Mesenchymal stem cell (in vitro differentiated cells and primary cell): ENCODE data around the gene ERGIC1.
A peak's percentile ranks its signal among the peaks of the same experiment; 100 is the strongest.

Source experiments
- DNase-seq: peaks from one replicate; pipeline ENCODE4 v3.0.0-alpha.2; 2013
- H2AFZ ChIP-seq: one replicate; pipeline ENCODE4 v1.6.1; 2013; ENCODE audit warnings: low read depth, mild to moderate bottlenecking, control low read depth, inconsistent platforms, low read length, moderate library complexity
- H2AK5ac ChIP-seq: 2 replicates; pipeline ENCODE4 v1.6.1; 2013; ENCODE audit warnings: low read length, moderate library complexity, mild to moderate bottlenecking, inconsistent platforms; ENCODE audit not compliant: severe bottlenecking
- H2BK120ac ChIP-seq: one replicate; pipeline ENCODE4 v1.6.1; 2013; ENCODE audit warnings: low read depth, mild to moderate bottlenecking, inconsistent platforms, low read length, moderate library complexity
- H2BK12ac ChIP-seq, 2 experiments: one replicate each; pipeline ENCODE4 v1.6.1; 2013; ENCODE audit warnings: inconsistent platforms in 2 of 2, low read length in 2 of 2, mild to moderate bottlenecking in 2 of 2, moderate library complexity in 2 of 2, control low read depth in 1 of 2
- H2BK15ac ChIP-seq: one replicate; pipeline ENCODE4 v1.6.1; 2013; ENCODE audit warnings: mild to moderate bottlenecking, low read depth, inconsistent platforms; ENCODE audit not compliant: poor library complexity, severe bottlenecking
- H2BK5ac ChIP-seq: 2 replicates; pipeline ENCODE4 v1.6.1; 2013; ENCODE audit warnings: low read depth, mild to moderate bottlenecking, low read length, control low read depth, inconsistent platforms; ENCODE audit not compliant: poor library complexity, severe bottlenecking
- H3K14ac ChIP-seq, 2 experiments: one replicate each; pipeline ENCODE4 v1.6.1; 2013; ENCODE audit warnings: inconsistent platforms in 2 of 2, low read length in 2 of 2, control low read depth in 1 of 2, mild to moderate bottlenecking in 1 of 2, moderate library complexity in 1 of 2
- H3K18ac ChIP-seq, 2 experiments: one replicate each; pipeline ENCODE4 v1.6.1; 2013; ENCODE audit warnings: inconsistent platforms in 2 of 2, low read length in 2 of 2, control low read depth in 1 of 2, low read depth in 1 of 2, mild to moderate bottlenecking in 1 of 2
- H3K23ac ChIP-seq, 2 experiments: one replicate each; pipeline ENCODE4 v1.6.1; 2013; ENCODE audit warnings: inconsistent platforms in 2 of 2, low read length in 2 of 2, mild to moderate bottlenecking in 2 of 2, moderate library complexity in 2 of 2, control low read depth in 1 of 2
- H3K27ac ChIP-seq: 2 replicates; pipeline ENCODE4 v1.5.1; 2013; ENCODE audit warnings: mild to moderate bottlenecking, moderate library complexity, low read length, control low read depth, inconsistent platforms; ENCODE audit not compliant: poor library complexity, severe bottlenecking
- H3K27me3 ChIP-seq, 2 experiments: 2 replicates each; pipeline versions ENCODE4 v1.6.1 to v1.7.0; 2013; ENCODE audit warnings: low read length in 2 of 2, mild to moderate bottlenecking in 2 of 2, moderate library complexity in 2 of 2, control low read depth in 1 of 2, inconsistent platforms in 1 of 2; ENCODE audit not compliant: control insufficient read depth in 1 of 2, insufficient read depth in 1 of 2
- H3K36me3 ChIP-seq, 2 experiments: 2 replicates each; pipeline versions ENCODE4 v1.6.1 to v1.7.0; 2013; ENCODE audit warnings: low read length in 2 of 2, control low read depth in 1 of 2, inconsistent platforms in 1 of 2, low read depth in 1 of 2, mild to moderate bottlenecking in 1 of 2; ENCODE audit not compliant: insufficient read depth in 2 of 2, control insufficient read depth in 1 of 2
- H3K4ac ChIP-seq, 2 experiments: one replicate each; pipeline ENCODE4 v1.6.1; 2013; ENCODE audit warnings: inconsistent platforms in 2 of 2, low read length in 2 of 2, mild to moderate bottlenecking in 2 of 2, moderate library complexity in 2 of 2, control low read depth in 1 of 2, low read depth in 1 of 2
- H3K4me1 ChIP-seq: 2 replicates; pipeline ENCODE4 v1.6.1; 2013; ENCODE audit warnings: low read depth, low read length, control low read depth; ENCODE audit not compliant: control insufficient read depth, insufficient read depth
- H3K4me2 ChIP-seq: 2 replicates; pipeline ENCODE4 v1.6.1; 2013; ENCODE audit warnings: low read length, mild to moderate bottlenecking, inconsistent platforms; ENCODE audit not compliant: poor library complexity, severe bottlenecking
- H3K4me3 ChIP-seq, 2 experiments: 2 replicates each; pipeline versions ENCODE4 v1.5.1 to v1.7.0; 2013; ENCODE audit warnings: low read length in 2 of 2, mild to moderate bottlenecking in 2 of 2, control low read depth in 1 of 2, low read depth in 1 of 2; ENCODE audit not compliant: insufficient read depth in 1 of 2
- H3K79me1 ChIP-seq: replicated peaks from 2 replicates; pipeline ENCODE4 v1.6.1; 2013; ENCODE audit warnings: mild to moderate bottlenecking, control low read depth, low read length, inconsistent platforms; ENCODE audit not compliant: poor library complexity, severe bottlenecking
- H3K9ac ChIP-seq: 2 replicates; pipeline ENCODE4 v1.7.0; 2013; ENCODE audit warnings: mild to moderate bottlenecking, low read length, moderate library complexity
- H3K9me3 ChIP-seq: 2 replicates; pipeline ENCODE4 v1.7.0; 2013; ENCODE audit warnings: mild to moderate bottlenecking, low read length; ENCODE audit not compliant: control insufficient read depth
- H4K8ac ChIP-seq: one replicate; pipeline ENCODE4 v1.6.1; 2013; ENCODE audit warnings: inconsistent platforms, mild to moderate bottlenecking, low read length, moderate library complexity
- H4K91ac ChIP-seq: one replicate; pipeline ENCODE4 v1.6.1; 2013; ENCODE audit warnings: mild to moderate bottlenecking, low read length, inconsistent platforms
- WGBS: methylation state at CpG from one replicate; pipeline ENCODE4 v1.1.7; 2013; ENCODE audit warnings: mixed read lengths; 5-methylcytosine and 5-hydroxymethylcytosine counted together

The ERGIC1 gene

DNA sequence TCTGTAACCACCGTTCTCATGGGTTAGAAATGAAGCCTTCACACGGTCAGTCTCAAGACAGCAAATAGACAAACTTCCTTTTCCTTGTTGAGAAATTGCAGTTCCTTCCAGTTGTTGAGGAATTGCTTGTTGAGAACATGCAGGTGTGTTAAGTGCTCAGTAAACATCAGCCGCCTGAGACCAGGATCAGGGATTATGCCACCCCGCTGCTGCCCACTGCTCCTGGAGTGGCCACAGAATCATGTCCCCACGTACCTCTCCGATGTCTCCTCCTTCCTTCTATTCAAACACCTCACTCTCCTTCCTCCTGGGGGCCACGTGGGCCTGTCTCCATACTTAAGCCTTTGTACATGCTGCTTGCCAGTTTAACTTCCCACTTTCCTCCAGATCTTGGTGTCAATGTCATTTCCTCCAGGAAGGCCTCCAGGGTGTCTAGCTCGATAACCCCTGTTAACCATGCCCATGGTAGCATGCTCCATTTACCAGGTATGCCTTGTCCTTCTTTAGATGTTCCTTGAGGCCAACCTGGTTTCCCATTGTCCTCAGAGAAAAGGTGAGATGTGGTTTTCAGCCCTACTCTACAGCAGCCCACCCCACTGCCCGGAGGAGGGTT lies 91.4 kb downstream of the ERGIC1 start:
- Histone ChIP-seq H2AK5ac (peak overlapping the region; percentile 42), H3K27me3 (no peaks in the 10 kb centered on the region), H2BK5ac (no peak overlapping the region), H4K91ac (no peak overlapping the region), H3K27ac (no peak overlapping the region), H3K4me2 (no peak overlapping the region), H3K79me1 (peaks cover 10% of the 10 kb centered on the region), H3K9ac (no peak overlapping the region), H3K36me3 (peaks cover 58 to 71% of the 10 kb centered on the region in 2 experiments), H2BK15ac (no peak overlapping the region), H4K8ac (no peak overlapping the region), H2BK120ac (no peak overlapping the region), H2AFZ (no peak overlapping the region), H3K4ac (no peak overlapping the region), H2BK12ac (no peak overlapping the region), H3K4me3 (no peak overlapping the region), H3K18ac (no peak overlapping the region), H3K23ac (no peak overlapping the region), H3K14ac (no peak overlapping the region), H3K4me1 (peaks cover 18% of the 10 kb centered on the region), H3K9me3 (no peaks in the 10 kb centered on the region)
- DNase-seq, result no peak
- WGBS, result 87% methylated on average over 9 of the region's 9 CpGs

DNA sequence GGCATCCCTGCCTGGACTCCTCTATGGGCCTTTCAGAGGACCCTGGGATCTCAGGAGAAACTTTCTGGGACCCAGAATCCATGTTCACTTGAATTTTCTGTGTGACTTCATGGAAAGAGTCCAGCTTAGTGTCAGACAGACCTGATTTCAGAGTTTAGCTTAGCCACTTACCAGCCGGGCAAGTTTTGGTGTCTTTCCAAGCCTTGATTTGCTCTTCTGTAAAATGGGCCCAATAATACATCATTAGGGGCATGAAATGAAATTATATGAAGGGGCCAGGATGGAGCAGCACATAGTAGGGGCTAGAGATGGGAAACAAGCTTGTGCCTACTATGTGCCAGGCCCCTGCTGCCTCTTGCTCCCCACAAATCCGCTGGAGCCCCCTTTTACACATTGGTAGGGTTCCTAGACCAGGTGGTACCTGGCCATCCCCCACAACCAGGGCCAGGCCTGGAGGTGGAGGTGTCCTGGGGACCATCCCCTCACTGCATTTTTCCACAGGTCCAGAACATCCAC lies 92.0 kb downstream of the ERGIC1 start:
- H3K4me3 ChIP-seq, result no peak overlapping the region
- H3K9ac ChIP-seq, result peak overlapping the region; percentile 3
- H3K9me3 ChIP-seq, result no peaks in the 10 kb centered on the region
- peaks cover 56 to 65% of the 10 kb centered on the region in 2 experiments for H3K36me3 ChIP-seq
- no peak overlapping the region for H3K18ac ChIP-seq
- no peaks in the 10 kb centered on the region for H3K27me3 ChIP-seq
- no peak overlapping the region for H2BK120ac ChIP-seq
- H2BK15ac ChIP-seq, result no peak overlapping the region
- no peak overlapping the region for H4K91ac ChIP-seq
- DNase-seq, result no peak
- 94% methylated on average over 2 of the region's 2 CpGs for WGBS
- no peak overlapping the region for H4K8ac ChIP-seq
- H3K4me1 ChIP-seq, result peaks cover 16% of the 10 kb centered on the region
- peak overlapping the region; percentile 42 for H2AK5ac ChIP-seq
- no peak overlapping the region for H2BK5ac ChIP-seq
- H3K14ac ChIP-seq, result no peak overlapping the region
- H3K4me2 ChIP-seq, result no peak overlapping the region
- no peak overlapping the region for H2AFZ ChIP-seq
- no peak overlapping the region for H3K4ac ChIP-seq
- peaks cover 10% of the 10 kb centered on the region for H3K79me1 ChIP-seq
- H3K27ac ChIP-seq, result no peak overlapping the region
- H3K23ac ChIP-seq, result no peak overlapping the region
- H2BK12ac ChIP-seq, result no peak overlapping the region

DNA sequence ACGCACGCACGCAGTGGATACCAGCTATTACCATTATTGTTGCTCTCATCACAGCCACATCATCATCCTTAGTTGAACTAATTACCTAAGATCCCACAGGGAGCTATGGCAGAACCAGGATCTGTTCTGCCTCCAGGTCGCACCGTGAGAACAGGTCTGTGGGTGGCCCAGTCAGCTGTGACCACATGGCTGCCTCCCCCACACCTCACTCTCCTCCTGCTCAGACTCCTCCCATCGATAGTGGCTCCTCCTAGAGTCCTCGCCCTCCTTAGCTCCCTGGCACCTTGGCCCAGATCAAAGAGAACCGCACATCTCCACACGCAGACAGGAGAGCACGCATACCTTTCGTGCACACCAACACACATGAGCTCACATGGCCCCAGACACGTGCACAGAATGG lies 92.7 kb downstream of the ERGIC1 start:
- H3K27me3 ChIP-seq, result no peaks in the 10 kb centered on the region
- no peak overlapping the region for H3K9ac ChIP-seq
- H2AK5ac ChIP-seq, result no peak overlapping the region
- no peak for DNase-seq
- no peak overlapping the region for H2AFZ ChIP-seq
- peaks cover 51 to 58% of the 10 kb centered on the region in 2 experiments for H3K36me3 ChIP-seq
- H3K14ac ChIP-seq, result no peak overlapping the region
- peaks cover 9% of the 10 kb centered on the region for H3K79me1 ChIP-seq
- no peak overlapping the region for H2BK120ac ChIP-seq
- H4K91ac ChIP-seq, result no peak overlapping the region
- WGBS, result 95% methylated on average over 12 of the region's 12 CpGs
- H2BK12ac ChIP-seq, result no peak overlapping the region
- H2BK15ac ChIP-seq, result no peak overlapping the region
- no peak overlapping the region for H3K4me3 ChIP-seq
- H4K8ac ChIP-seq, result no peak overlapping the region
- H3K4me2 ChIP-seq, result no peak overlapping the region
- no peak overlapping the region for H2BK5ac ChIP-seq
- H3K23ac ChIP-seq, result peak overlapping the region in 1 of 2 experiments; percentile 54
- peaks cover 15% of the 10 kb centered on the region for H3K4me1 ChIP-seq
- H3K4ac ChIP-seq, result no peak overlapping the region
- no peak overlapping the region for H3K27ac ChIP-seq
- no peaks in the 10 kb centered on the region for H3K9me3 ChIP-seq
- H3K18ac ChIP-seq, result no peak overlapping the region

DNA sequence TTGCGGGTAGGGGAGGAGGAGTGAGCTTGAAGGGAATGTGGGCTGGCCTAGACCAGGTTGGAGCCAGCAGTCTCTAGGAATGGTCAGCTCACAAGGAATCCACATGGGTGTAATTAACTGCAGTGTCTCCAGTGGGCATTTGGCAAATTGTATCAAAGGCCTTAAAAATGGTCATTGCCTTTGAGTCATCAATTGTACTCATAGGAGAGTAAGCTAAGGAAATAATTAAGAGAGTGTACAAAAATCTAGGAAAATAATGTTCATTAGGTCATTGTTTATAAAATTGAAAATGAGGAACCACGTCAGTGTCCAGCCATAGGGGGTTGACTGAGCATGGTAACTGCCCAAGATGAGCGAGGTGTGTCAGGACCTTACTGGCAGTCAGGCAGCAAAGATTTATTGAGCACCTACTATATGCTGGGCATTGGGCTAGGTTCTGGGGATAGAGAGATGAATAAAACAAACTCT lies 95.4 kb downstream of the ERGIC1 start:
- Histone ChIP-seq H2BK15ac (no peak overlapping the region), H4K91ac (no peak overlapping the region), H3K4me2 (no peak overlapping the region), H3K18ac (no peak overlapping the region), H2AFZ (no peak overlapping the region), H2AK5ac (peak overlapping the region; percentile 90), H3K36me3 (peaks cover 43 to 56% of the 10 kb centered on the region in 2 experiments), H3K4me1 (peaks cover 24% of the 10 kb centered on the region), H3K27ac (peak overlapping the region; percentile 64), H2BK12ac (no peak overlapping the region), H3K4me3 (no peak overlapping the region), H3K27me3 (no peaks in the 10 kb centered on the region), H2BK120ac (no peak overlapping the region), H3K9ac (peak overlapping the region; percentile 59), H3K4ac (no peak overlapping the region), H3K79me1 (peaks cover 16% of the 10 kb centered on the region), H4K8ac (no peak overlapping the region), H3K23ac (no peak overlapping the region), H3K9me3 (no peaks in the 10 kb centered on the region), H2BK5ac (no peak overlapping the region), H3K14ac (no peak overlapping the region)
- DNase-seq, result peak; percentile 80
- 46% methylated on average over 3 of the region's 3 CpGs for WGBS
